Retinal pigment epithelial cell (primary cell): ENCODE measurements around the gene TTC28.
"Not testable (repeated sequence)": the region's sequence is repeated elsewhere in the genome, so short reads cannot be mapped to it uniquely, and the experiment has no call there.

Source experiments
- DNase-seq: peaks from one replicate; pipeline ENCODE4 v3.0.0-alpha.2; 2010; ENCODE audit warnings: low read depth
- H3K4me3 ChIP-seq: 2 replicates; pipeline ENCODE4 v1.5.1; 2011; ENCODE audit warnings: mild to moderate bottlenecking, low read length, control low read depth, moderate library complexity
- CTCF ChIP-seq: conservative IDR thresholded peaks from 2 replicates; pipeline ENCODE4 v1.5.1; 2011; ENCODE audit warnings: low read depth, low read length, control low read depth, inconsistent platforms

Gene TTC28

GRCh38 chr22:28217277-28217676 is 462.4 kb downstream of the TTC28 start:
- DNase-seq = no peak
- H3K4me3 ChIP-seq = no peak overlapping the region
- no peak for TF ChIP-seq CTCF

- not testable (repeated sequence) for H3K4me3 ChIP-seq, DNase-seq
These were observed 464.9 kb downstream of the TTC28 start for GRCh38 chr22:28214750-28215149.

GRCh38 chr22:28209457-28209856 is 470.2 kb downstream of the TTC28 start:
- H3K4me3 ChIP-seq, DNase-seq: not testable (repeated sequence)

GRCh38 chr22:28208787-28209186 is 470.9 kb downstream of the TTC28 start:
- DNase-seq = no peak
- H3K4me3 ChIP-seq = no peak overlapping the region
- no peak for TF ChIP-seq CTCF

GRCh38 chr22:28208036-28208435 is 471.6 kb downstream of the TTC28 start:
- TF ChIP-seq CTCF = no peak
- H3K4me3 ChIP-seq = no peak overlapping the region
- DNase-seq = no peak

GRCh38 chr22:28207281-28208030 is 472.2 kb downstream of the TTC28 start:
- no peak for TF ChIP-seq CTCF
- peak; percentile 21 for DNase-seq
- no peak overlapping the region for H3K4me3 ChIP-seq

- no peak overlapping the region for H3K4me3 ChIP-seq
- no peak for TF ChIP-seq CTCF
- DNase-seq = no peak
These were observed 473.7 kb downstream of the TTC28 start for GRCh38 chr22:28205926-28206325.

- no peak for TF ChIP-seq CTCF
- no peak for DNase-seq
- no peak overlapping the region for H3K4me3 ChIP-seq
These were observed 475.3 kb downstream of the TTC28 start for GRCh38 chr22:28204382-28204781.
